Thyroid gland (tissue), 4 donors: Measurements from ENCODE around the gene DUOX2. TPM values are rescaled to one million over a fixed set of nuclear protein-coding genes. Genes with fewer than 3 reads are reported as not detected.

Experiments
- DNase-seq, 2 donors: peaks; one replicate each; pipeline ENCODE4 v3.0.0-alpha.2; 2019
- H3K27ac ChIP-seq, 3 donors: fragments of 200-600 bp; sonication (generic); 1 replicate in 2 of 3; 2 replicates in 1 of 3; pipeline ENCODE4 v1.5.1; 2016 to 2019; ENCODE audit warnings: mild to moderate bottlenecking in 1 of 3, moderate library complexity in 1 of 3
- H3K27me3 ChIP-seq: fragments of 200-600 bp; sonication (generic); one replicate; pipeline ENCODE4 v1.5.1; 2019
- H3K36me3 ChIP-seq, 2 donors: fragments of 200-600 bp; sonication (generic); one replicate each; pipeline ENCODE4 v1.5.1; 2016 to 2019
- H3K4me1 ChIP-seq, 2 donors: fragments of 200-600 bp; sonication (generic); one replicate each; pipeline ENCODE4 v1.5.1; 2017 to 2019
- H3K4me3 ChIP-seq, 3 donors: fragments of 200-600 bp; sonication (generic); replicated peaks in 1 of 3; 1 replicate in 2 of 3; 2 replicates in 1 of 3; pipeline ENCODE4 v1.5.1; 2016; ENCODE audit warnings: mild to moderate bottlenecking in 1 of 3
- H3K9me3 ChIP-seq: fragments of 200-600 bp; sonication (generic); one replicate; pipeline ENCODE4 v1.5.1; 2017
- POLR2A ChIP-seq, 2 donors: fragments of 450-650 bp; IDR thresholded peaks; one replicate each; pipeline ENCODE4 v1.6.1; 2017; ENCODE audit warnings: antibody characterized with exemption in 2 of 2, mild to moderate bottlenecking in 2 of 2, moderate library complexity in 1 of 2
- WGBS, 2 donors: methylation state at CpG; one replicate each; pipeline ENCODE4 v1.1.5; 2017; 5-methylcytosine and 5-hydroxymethylcytosine counted together
- intact Hi-C: fragments of 100-400 bp; cut with DNase I; formaldehyde crosslinking; loops from one replicate; pipeline ENCODE4 v1.15.1; 2023
- total RNA-seq, 4 donors: library from RNA; depleted of rRNA; stranded (reverse); fragments of >200 nt; gene quantifications; one replicate each; pipeline ENCODE4 v1.2.3, GENCODE V29; 2016
- TF ChIP-seq, protein P1 (sequence below), 6 experiments: fragments of 200-600 bp in 3 of 6; fragments of 450-650 bp in 3 of 6; sonication (generic) in 3 of 6; IDR thresholded peaks; one replicate each; pipeline ENCODE4 v1.5.1; 2016 to 2019; ENCODE audit warnings: antibody characterized with exemption in 6 of 6, mild to moderate bottlenecking in 2 of 6, inconsistent platforms in 1 of 6, moderate library complexity in 1 of 6

DUOX2 gene
- total RNA-seq, 4 donors from 2014 or later: 44.5 to 238 (median 152) TPM

DNA sequence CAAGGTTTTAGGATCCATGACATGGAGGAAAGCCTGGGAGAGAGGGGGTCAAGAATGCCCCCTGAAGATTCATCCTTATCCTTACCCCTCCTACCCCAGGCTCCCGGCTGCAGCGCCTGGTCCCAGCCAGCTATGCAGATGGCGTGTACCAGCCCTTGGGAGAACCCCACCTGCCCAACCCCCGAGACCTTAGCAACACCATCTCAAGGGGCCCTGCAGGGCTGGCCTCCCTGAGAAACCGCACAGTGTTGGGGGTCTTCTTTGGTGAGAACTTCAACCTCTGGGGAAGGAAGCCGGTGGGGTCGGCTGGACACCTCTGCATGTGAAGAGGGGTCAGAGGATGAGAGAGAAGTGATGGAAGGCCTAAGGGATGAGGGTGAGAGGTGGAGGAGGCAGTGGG is 20.1 kb upstream of the DUOX2 start:
- H3K4me1 ChIP-seq: peaks cover 44 to 47% of the 10 kb centered on the region in 2 donors
- no peak overlapping the region for H3K4me3 ChIP-seq
- intact Hi-C loops: no loop called here
- H3K9me3 ChIP-seq: no peaks in the 10 kb centered on the region
- no peaks in the 10 kb centered on the region for H3K27me3 ChIP-seq
- H3K27ac ChIP-seq: peak overlapping the region; percentile 51 to 96 (median 90)
- WGBS, 2 donors: 87 to 90% methylated on average over 7 of the region's 7 CpGs
- no peak for TF ChIP-seq POLR2A (IDR thresholded peaks at IDR 0.05)
- TF ChIP-seq, protein P1, sequence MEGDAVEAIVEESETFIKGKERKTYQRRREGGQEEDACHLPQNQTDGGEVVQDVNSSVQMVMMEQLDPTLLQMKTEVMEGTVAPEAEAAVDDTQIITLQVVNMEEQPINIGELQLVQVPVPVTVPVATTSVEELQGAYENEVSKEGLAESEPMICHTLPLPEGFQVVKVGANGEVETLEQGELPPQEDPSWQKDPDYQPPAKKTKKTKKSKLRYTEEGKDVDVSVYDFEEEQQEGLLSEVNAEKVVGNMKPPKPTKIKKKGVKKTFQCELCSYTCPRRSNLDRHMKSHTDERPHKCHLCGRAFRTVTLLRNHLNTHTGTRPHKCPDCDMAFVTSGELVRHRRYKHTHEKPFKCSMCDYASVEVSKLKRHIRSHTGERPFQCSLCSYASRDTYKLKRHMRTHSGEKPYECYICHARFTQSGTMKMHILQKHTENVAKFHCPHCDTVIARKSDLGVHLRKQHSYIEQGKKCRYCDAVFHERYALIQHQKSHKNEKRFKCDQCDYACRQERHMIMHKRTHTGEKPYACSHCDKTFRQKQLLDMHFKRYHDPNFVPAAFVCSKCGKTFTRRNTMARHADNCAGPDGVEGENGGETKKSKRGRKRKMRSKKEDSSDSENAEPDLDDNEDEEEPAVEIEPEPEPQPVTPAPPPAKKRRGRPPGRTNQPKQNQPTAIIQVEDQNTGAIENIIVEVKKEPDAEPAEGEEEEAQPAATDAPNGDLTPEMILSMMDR (IDR thresholded peaks at IDR 0.05): no peak
- no peak for DNase-seq
- peaks cover 6 to 10% of the 10 kb centered on the region in 2 donors for H3K36me3 ChIP-seq

DNA sequence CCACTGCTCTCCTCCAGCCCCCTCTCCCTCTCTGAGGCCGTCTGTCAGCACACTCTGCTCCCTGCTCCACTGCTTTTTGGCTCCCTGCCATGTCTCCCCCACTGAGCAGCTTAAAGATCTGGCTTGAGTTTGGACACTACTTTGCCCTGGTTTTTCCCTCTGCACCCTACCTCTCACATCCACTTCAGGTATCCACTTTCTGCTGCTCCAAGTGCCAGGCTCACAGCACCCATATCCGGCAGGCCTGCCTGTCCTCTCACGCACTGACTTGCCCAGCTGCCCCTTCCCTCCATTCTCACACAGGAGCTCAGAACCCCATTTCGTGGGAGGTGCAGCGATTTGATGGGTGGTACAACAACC is 19.6 kb upstream of the DUOX2 start:
- DNase-seq: peak; percentile 93 to 95
- Histone ChIP-seq H3K27ac (peak overlapping the region; percentile 51 to 96 (median 90)), H3K27me3 (no peaks in the 10 kb centered on the region), H3K4me3 (no peak overlapping the region), H3K9me3 (no peaks in the 10 kb centered on the region), H3K4me1 (peaks cover 44 to 47% of the 10 kb centered on the region in 2 donors), H3K36me3 (peaks cover 4 to 6% of the 10 kb centered on the region in 2 donors)
- 25 to 34% methylated on average over 5 of the region's 5 CpGs for WGBS, 2 donors
- intact Hi-C loops: no loop called here
- TF ChIP-seq, protein P1 (IDR thresholded peaks at IDR 0.05): no peak
- no peak for TF ChIP-seq POLR2A (IDR thresholded peaks at IDR 0.05)

DNA sequence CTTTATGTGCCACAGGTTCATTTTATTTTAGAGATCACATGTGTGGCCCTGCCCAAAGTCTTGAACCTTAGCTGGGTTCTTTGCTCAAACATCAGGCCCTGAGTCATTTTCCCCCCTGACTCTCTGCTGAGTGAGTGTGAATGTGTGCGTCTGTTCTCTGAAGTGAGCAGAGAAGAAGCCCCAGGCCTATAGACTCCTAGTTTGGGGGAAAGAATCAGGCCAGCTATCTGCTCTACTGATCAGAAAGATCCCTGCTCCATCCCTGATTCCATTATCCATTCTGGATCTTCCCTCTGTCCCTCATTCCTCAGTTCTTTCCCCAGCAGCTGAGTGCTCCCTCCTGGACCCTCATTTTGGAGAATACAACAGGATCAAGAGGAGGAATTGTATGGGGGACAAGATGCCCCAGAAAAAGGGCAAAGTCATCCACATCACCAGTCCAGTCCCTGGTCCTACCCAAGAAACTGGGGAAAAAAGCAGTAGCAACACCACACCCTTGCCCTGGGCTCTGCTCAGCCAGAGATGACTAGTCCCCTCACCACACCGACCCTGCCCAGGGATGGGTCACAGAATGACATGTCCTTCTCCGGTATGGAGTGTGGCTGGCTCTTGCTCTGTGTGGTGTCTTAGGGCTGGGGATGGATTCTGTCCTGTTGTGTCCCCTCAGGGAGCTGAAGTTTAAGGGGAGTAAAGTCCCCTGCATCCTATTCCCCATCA is 19.0 kb upstream of the DUOX2 start:
- DNase-seq: no peak
- H3K27ac ChIP-seq: peak overlapping the region; percentile 27 to 96 (median 90)
- 60 to 68% methylated on average over 3 of the region's 3 CpGs for WGBS, 2 donors
- H3K9me3 ChIP-seq: no peaks in the 10 kb centered on the region
- H3K4me1 ChIP-seq: peaks cover 48 to 53% of the 10 kb centered on the region in 2 donors
- no peak overlapping the region for H3K4me3 ChIP-seq
- TF ChIP-seq, protein P1 (IDR thresholded peaks at IDR 0.05): no peak
- TF ChIP-seq POLR2A (IDR thresholded peaks at IDR 0.05): no peak
- peaks cover 4 to 6% of the 10 kb centered on the region in 2 donors for H3K36me3 ChIP-seq
- intact Hi-C loops: no loop called here
- H3K27me3 ChIP-seq: no peaks in the 10 kb centered on the region

DNA sequence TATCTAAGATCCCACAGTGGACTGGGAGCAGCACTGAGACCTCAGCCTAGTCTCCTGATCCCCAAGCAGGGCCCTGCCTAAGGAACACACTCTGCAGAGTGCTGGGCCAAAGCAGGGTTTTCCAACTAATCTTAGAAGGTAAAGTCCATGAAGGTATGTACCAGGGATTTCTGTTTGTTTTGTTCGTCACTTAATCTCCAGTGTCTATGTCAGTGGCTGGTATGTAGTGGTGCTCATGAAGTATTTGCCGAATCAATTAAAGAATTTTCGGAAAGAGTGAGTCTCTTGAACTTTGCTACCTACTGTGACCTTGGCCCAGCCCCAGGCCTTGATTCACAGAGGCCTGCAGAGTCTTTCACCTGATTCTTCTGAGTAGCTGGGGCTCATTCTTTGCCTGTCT is 17.5 kb upstream of the DUOX2 start:
- peak overlapping the region; percentile 79 to 96 (median 90) for H3K27ac ChIP-seq
- peak; percentile 63 to 78 for DNase-seq

More for the DNA sequence above, 17.5 kb upstream of the DUOX2 start:
- Histone ChIP-seq H3K27me3 (no peaks in the 10 kb centered on the region), H3K36me3 (peaks cover 0 to 3% of the 10 kb centered on the region in 2 donors), H3K4me3 (no peak overlapping the region), H3K9me3 (no peaks in the 10 kb centered on the region), H3K4me1 (peaks cover 56 to 58% of the 10 kb centered on the region in 2 donors)
- peak in 1 of 2 donors; percentile 60 for TF ChIP-seq POLR2A (IDR thresholded peaks at IDR 0.05)
- TF ChIP-seq, protein P1 (IDR thresholded peaks at IDR 0.05): no peak
- WGBS, 2 donors: 41 to 43% methylated on average over 3 of the region's 3 CpGs
- intact Hi-C loops: no loop called here
